ENCODE data around the gene HOXA7. TPM values are rescaled to one million over a fixed set of nuclear protein-coding genes. Genes with fewer than 3 reads are reported as not detected.
A peak's percentile ranks its signal among the peaks of the same experiment; 100 is the strongest.

Gene HOXA7
- total RNA-seq, 2 donors from 2014 or later: 0.26 to 0.66 TPM

DNA sequence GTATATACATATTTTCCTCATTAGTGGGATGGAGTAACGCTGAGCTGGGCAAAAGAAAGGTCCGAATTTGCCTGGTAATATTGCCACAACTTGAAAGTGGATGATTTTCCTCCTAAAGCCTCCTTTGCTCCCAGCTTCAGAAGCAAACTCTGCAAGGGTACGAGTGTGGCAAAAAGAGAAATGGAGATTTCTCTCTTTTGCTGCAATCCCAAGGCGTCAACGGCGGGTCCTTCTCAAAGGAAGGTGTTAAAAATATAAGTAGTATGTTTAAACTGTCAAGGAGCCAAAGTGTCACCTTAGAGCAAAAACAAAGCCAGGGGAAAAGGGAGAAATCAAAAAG lies 41.6 kb downstream of the HOXA7 start:
- WGBS, 2 donors: 29 to 39% methylated on average over 6 of the region's 6 CpGs
- Histone ChIP-seq H3K9me3 (no peaks in the 10 kb centered on the region), H3K4me3 (no peak overlapping the region), H3K4me1 (peaks cover 8% of the 10 kb centered on the region), H3K27ac (peak overlapping the region in 3 of 4 donors; percentile 30 to 62 (median 56)), H3K27me3 (peaks cover 5 to 21% of the 10 kb centered on the region in 2 donors), H3K36me3 (replicated peaks in 1 of 2; ENCODE audit: insufficient read depth in 1 of 2, low read depth in 2 of 2) (no peaks in the 10 kb centered on the region)
- no peak for DNase-seq
- TF ChIP-seq POLR2A (IDR thresholded peaks at IDR 0.05): no peak
- TF ChIP-seq, protein P1, sequence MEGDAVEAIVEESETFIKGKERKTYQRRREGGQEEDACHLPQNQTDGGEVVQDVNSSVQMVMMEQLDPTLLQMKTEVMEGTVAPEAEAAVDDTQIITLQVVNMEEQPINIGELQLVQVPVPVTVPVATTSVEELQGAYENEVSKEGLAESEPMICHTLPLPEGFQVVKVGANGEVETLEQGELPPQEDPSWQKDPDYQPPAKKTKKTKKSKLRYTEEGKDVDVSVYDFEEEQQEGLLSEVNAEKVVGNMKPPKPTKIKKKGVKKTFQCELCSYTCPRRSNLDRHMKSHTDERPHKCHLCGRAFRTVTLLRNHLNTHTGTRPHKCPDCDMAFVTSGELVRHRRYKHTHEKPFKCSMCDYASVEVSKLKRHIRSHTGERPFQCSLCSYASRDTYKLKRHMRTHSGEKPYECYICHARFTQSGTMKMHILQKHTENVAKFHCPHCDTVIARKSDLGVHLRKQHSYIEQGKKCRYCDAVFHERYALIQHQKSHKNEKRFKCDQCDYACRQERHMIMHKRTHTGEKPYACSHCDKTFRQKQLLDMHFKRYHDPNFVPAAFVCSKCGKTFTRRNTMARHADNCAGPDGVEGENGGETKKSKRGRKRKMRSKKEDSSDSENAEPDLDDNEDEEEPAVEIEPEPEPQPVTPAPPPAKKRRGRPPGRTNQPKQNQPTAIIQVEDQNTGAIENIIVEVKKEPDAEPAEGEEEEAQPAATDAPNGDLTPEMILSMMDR (IDR thresholded peaks at IDR 0.05): no peak
- intact Hi-C loops (cut with DNase I): no loop called here
- no peak for ATAC-seq

DNA sequence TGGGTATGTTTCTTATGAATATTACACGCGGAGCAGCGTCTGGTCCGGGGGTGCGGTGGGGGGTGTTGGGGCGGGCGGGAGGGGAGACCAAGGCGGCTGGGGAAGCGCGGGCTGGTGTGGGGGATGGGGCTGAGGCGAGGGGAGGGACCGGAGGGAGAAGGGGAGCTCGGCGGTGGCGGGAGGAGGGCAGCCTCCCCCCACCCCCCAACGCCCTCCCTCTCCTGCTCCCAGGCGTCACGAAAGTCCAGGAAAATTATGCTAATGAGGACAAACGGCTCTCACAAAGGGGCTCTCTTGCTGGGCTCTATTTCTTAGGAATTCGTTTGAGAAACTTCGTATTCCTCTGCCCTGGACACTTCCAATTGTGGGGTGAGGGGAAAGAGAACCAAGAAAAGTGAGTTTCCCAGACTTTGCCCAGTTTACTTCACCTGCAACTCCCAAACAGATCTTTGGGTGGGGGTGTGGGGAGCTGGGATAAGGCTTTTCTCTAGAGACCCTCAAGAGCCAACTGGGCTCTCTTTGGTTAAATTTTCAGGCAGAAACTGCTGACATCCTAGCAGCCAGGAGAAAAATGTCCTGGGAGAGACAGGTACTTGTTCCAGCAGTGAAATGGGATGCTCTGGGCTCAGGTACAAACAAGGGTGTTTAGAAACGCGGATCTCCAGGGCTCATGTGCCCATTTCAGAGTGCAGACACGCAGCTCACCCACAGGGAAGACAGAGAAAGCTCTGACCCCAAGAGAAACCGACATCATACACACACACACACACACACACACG lies 42.3 kb downstream of the HOXA7 start:
- intact Hi-C loops (cut with DNase I): no loop called here
- H3K36me3 ChIP-seq (replicated peaks in 1 of 2; ENCODE audit: insufficient read depth in 1 of 2, low read depth in 2 of 2): no peaks in the 10 kb centered on the region
- H3K4me3 ChIP-seq: no peak overlapping the region
- peaks cover 5 to 21% of the 10 kb centered on the region in 2 donors for H3K27me3 ChIP-seq
- peaks cover 8% of the 10 kb centered on the region for H3K4me1 ChIP-seq
- DNase-seq (no peak), ATAC-seq (no peak)
- H3K27ac ChIP-seq: peak overlapping the region; percentile 4 to 62 (median 46)
- TF ChIP-seq POLR2A (IDR thresholded peaks at IDR 0.05): no peak
- TF ChIP-seq, protein P1 (IDR thresholded peaks at IDR 0.05): no peak
- 11 to 18% methylated on average over 14 to 19 of the region's 26 CpGs for WGBS, 2 donors
- no peaks in the 10 kb centered on the region for H3K9me3 ChIP-seq

DNA sequence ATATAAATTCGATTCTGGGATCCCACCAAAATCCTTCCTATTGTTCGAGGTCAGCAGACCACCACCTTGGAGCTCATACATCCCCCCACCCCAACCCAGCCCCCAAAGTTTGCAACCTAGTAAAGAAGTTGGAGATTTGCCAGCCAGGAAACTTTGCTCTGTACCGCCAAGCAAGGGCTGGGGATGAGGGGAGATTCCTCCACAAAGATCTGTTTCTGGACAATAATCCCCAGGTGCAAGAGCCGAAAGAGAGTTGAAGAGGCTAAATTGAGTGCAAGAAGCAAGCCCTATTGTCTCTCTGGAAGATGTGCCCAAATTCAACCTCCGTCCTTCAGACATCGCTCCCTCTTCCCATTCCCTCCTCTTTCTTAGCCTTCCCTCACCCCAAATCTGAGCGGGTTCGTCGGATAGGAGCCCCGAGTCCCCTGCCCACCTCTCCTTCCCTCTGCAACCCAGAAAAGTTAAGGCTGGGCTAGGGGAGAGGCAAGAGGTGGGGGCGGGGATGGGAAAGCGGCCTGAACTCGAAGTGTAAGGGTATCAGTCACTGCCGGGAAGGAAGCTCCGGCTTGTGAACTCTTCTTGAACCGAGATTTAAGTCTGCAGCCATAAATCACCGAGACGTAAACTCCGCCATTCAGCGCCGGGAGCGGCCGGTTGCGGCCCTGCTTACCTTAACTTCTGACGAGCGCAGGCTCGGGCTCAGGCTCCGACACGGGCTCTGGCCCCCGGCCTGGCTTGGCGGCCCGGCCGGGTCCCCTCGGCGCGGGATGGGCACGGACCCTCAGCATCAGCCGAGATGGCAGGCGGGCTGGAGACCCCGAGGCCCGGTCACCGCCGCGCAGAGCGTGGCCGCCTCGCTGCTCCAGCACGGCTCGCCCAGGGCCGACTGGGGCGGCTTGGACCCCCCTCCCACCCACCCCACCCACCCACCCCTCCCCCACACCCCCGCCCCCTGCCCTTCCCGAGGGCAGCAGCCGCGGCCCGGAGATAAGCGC lies 43.2 kb downstream of the HOXA7 start:
- DNase-seq: peak in 1 of 4 donors; percentile 45
- Histone ChIP-seq H3K4me1 (peaks cover 12% of the 10 kb centered on the region), H3K27me3 (peaks cover 5 to 26% of the 10 kb centered on the region in 2 donors), H3K4me3 (no peak overlapping the region), H3K27ac (peak overlapping the region in 3 of 4 donors; percentile 51 to 62 (median 62)), H3K36me3 (replicated peaks in 1 of 2; ENCODE audit: insufficient read depth in 1 of 2, low read depth in 2 of 2) (no peaks in the 10 kb centered on the region), H3K9me3 (no peaks in the 10 kb centered on the region)
- no peak for ATAC-seq
- intact Hi-C loops (cut with DNase I): no loop called here
- TF ChIP-seq POLR2A (IDR thresholded peaks at IDR 0.05): peak in 2 of 3 donors; percentile 18 to 37
- TF ChIP-seq, protein P1 (IDR thresholded peaks at IDR 0.05): no peak
- WGBS, 2 donors: 8 to 19% methylated on average over 19 to 44 of the region's 57 CpGs

DNA sequence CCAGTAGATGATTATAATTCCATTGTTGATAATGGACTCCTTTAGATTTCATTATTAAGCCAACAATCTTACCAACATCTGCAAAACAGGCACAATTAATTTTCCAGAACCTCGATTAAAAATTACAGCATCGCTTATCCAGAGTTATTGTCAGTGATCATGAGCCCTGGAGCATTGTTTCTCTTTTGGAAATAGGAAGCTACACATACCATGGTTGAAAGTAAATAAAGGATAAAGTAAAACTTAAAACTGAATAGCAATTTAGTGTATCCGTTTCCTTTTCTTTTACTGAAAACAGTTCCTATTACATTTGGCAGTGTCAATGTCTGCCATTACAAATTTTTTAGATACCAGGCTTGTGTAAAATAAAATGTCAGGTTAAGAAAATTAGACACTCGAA lies 44.1 kb downstream of the HOXA7 start:
- peaks cover 5 to 26% of the 10 kb centered on the region in 2 donors for H3K27me3 ChIP-seq
- peaks cover 12% of the 10 kb centered on the region for H3K4me1 ChIP-seq
- WGBS, 2 donors: 28 to 33% methylated on average over 4 of the region's 4 CpGs
- no peaks in the 10 kb centered on the region for H3K36me3 ChIP-seq (replicated peaks in 1 of 2; ENCODE audit: insufficient read depth in 1 of 2, low read depth in 2 of 2)
- H3K9me3 ChIP-seq: no peaks in the 10 kb centered on the region
- no peak for ATAC-seq
- intact Hi-C loops (cut with DNase I): no loop called here
- H3K4me3 ChIP-seq: no peak overlapping the region
- H3K27ac ChIP-seq: no peak overlapping the region
- DNase-seq: no peak
- TF ChIP-seq, protein P1 (IDR thresholded peaks at IDR 0.05): no peak
- TF ChIP-seq POLR2A (IDR thresholded peaks at IDR 0.05): no peak
